SK-N-SH (cell line): ENCODE results near the gene MAP2. TPM values are rescaled to one million over a fixed set of nuclear protein-coding genes. Genes with fewer than 3 reads are reported as not detected.

Experiments used
- CTCF ChIA-PET: fragments of 300-600, 350-600 bp; formaldehyde crosslinking; extraction: SDS; loops from one replicate; lab custom pipeline; 2021; lab: Yijun Ruan, JAX
- POLR2A ChIA-PET: fragments of 350-600 bp; sonication (Branson Sonifier 250); formaldehyde crosslinking; extraction: SDS; loops from one replicate; lab custom pipeline; 2020; ENCODE audit warnings: antibody characterized with exemption, inconsistent platforms; lab: Yijun Ruan, JAX
- DNase-seq: peaks from one replicate; pipeline ENCODE4 v3.0.0; 2012
- H2AFZ ChIP-seq: fragments of 200-600 bp; sonication (generic); 2 replicates; pipeline ENCODE4 v1.8.1; 2016; ENCODE audit warnings: antibody characterized with exemption, mild to moderate bottlenecking, low read depth
- H3F3A ChIP-seq: fragments of 200-600 bp; sonication (generic); replicated peaks from 2 replicates; pipeline ENCODE3; 2016; ENCODE audit warnings: antibody characterized with exemption, mild to moderate bottlenecking; ENCODE audit not compliant: insufficient read depth
- H3K27ac ChIP-seq, 2 experiments: fragments of 200-500 bp in 1 of 2; fragments of 200-600 bp in 1 of 2; sonication (Bioruptor generic) in 1 of 2; sonication (generic), shearing (Covaris generic) in 1 of 2; 2 replicates each; pipeline versions ENCODE4 v1.5.1 to v1.6.1; 2014 to 2016; ENCODE audit warnings: low read depth in 2 of 2, inconsistent platforms in 1 of 2, low read length in 1 of 2, mild to moderate bottlenecking in 1 of 2, mixed read lengths in 1 of 2
- H3K27me3 ChIP-seq: fragments of 200-600 bp; sonication (generic), shearing (Covaris generic); 2 replicates; pipeline ENCODE4 v1.6.1; 2016; ENCODE audit warnings: mixed run types; ENCODE audit not compliant: insufficient read depth
- H3K36me3 ChIP-seq, 2 experiments: fragments of 200-500 bp in 1 of 2; fragments of 200-600 bp in 1 of 2; sonication (Bioruptor generic) in 1 of 2; sonication (generic) in 1 of 2; replicated peaks in 1 of 2; 2 replicates each; pipeline versions ENCODE3 to v1.5.1; 2014 to 2016; ENCODE audit warnings: low read length in 1 of 2, mild to moderate bottlenecking in 1 of 2; ENCODE audit not compliant: insufficient read depth in 2 of 2, control insufficient read depth in 1 of 2
- H3K4me1 ChIP-seq, 2 experiments: fragments of 200-500 bp in 1 of 2; fragments of 200-600 bp in 1 of 2; sonication (Bioruptor generic) in 1 of 2; sonication (generic), shearing (Covaris generic) in 1 of 2; 2 replicates each; pipeline versions ENCODE4 v1.5.1 to v1.6.1; 2014 to 2016; ENCODE audit warnings: low read depth in 1 of 2, low read length in 1 of 2, mixed run types in 1 of 2; ENCODE audit not compliant: insufficient read depth in 2 of 2, control insufficient read depth in 1 of 2
- H3K4me2 ChIP-seq: fragments of 200-600 bp; sonication (generic), shearing (Covaris generic); 2 replicates; pipeline ENCODE4 v1.6.1; 2017; ENCODE audit warnings: mixed run types
- H3K4me3 ChIP-seq, 2 experiments: fragments of 200-500 bp in 1 of 2; fragments of 200-600 bp in 1 of 2; sonication (Bioruptor generic) in 1 of 2; sonication (generic), shearing (Covaris generic) in 1 of 2; 2 replicates each; pipeline versions ENCODE4 v1.5.1 to v1.8.1; 2014 to 2016; ENCODE audit warnings: low read depth in 2 of 2, inconsistent platforms in 1 of 2, low read length in 1 of 2, mild to moderate bottlenecking in 1 of 2, mixed read lengths in 1 of 2, moderate library complexity in 1 of 2
- H3K79me2 ChIP-seq: fragments of 200-600 bp; sonication (generic); 2 replicates; pipeline ENCODE4 v1.8.1; 2017; ENCODE audit warnings: mild to moderate bottlenecking; ENCODE audit not compliant: insufficient read depth
- H3K9ac ChIP-seq: fragments of 200-600 bp; sonication (generic); 2 replicates; pipeline ENCODE4 v1.6.1; 2017; ENCODE audit warnings: mixed run types
- H3K9me2 ChIP-seq: fragments of 200-600 bp; sonication (generic); 2 replicates; pipeline ENCODE4 v1.6.1; 2017; ENCODE audit warnings: mixed run types
- H3K9me3 ChIP-seq: fragments of 200-600 bp; sonication (generic); 2 replicates; pipeline ENCODE4 v1.6.1; 2017; ENCODE audit warnings: mixed run types, mild to moderate bottlenecking, moderate library complexity
- H4K20me1 ChIP-seq: fragments of 200-600 bp; sonication (generic); 2 replicates; pipeline ENCODE4 v1.6.1; 2017; ENCODE audit warnings: mild to moderate bottlenecking, mixed run types; ENCODE audit not compliant: insufficient read depth
- CHD2 ChIP-seq: fragments of 150-350 bp; IDR thresholded peaks from 2 replicates; pipeline ENCODE4 v1.6.1; 2018; ENCODE audit warnings: low read length; ENCODE audit not compliant: partially characterized antibody
- CTCF ChIP-seq: fragments of 200-600 bp; sonication (generic); IDR thresholded peaks from 2 replicates; pipeline ENCODE4 v1.6.1; 2017; ENCODE audit warnings: antibody characterized with exemption, mild to moderate bottlenecking, moderate library complexity
- ELF1 ChIP-seq: IDR thresholded peaks from 2 replicates; pipeline ENCODE4 v1.4.0; 2012
- EZH2phosphoT487 ChIP-seq: fragments of 200-600 bp; sonication (generic); IDR thresholded peaks from 2 replicates; pipeline ENCODE4 v1.6.1; 2017; ENCODE audit warnings: low read depth, mixed run types, mild to moderate bottlenecking, antibody characterized with exemption, moderate library complexity, borderline replicate concordance
- FOSL2 ChIP-seq: IDR thresholded peaks from 2 replicates; pipeline ENCODE4 v1.4.0; 2012; ENCODE audit warnings: low read depth, mild to moderate bottlenecking, moderate library complexity, borderline replicate concordance
- FOXJ3 ChIP-seq: sonication (generic); formaldehyde crosslinking; IDR thresholded peaks from 2 replicates; pipeline ENCODE4 v1.5.1; 2020; ENCODE audit warnings: mild to moderate bottlenecking, missing genetic modification reagents
- FOXM1 ChIP-seq: IDR thresholded peaks from 2 replicates; pipeline ENCODE4 v1.4.0; 2012; ENCODE audit warnings: low read depth, mild to moderate bottlenecking
- GABPA ChIP-seq: IDR thresholded peaks from 2 replicates; pipeline ENCODE4 v1.4.0; 2012; ENCODE audit warnings: low read depth, mild to moderate bottlenecking
- IRF3 ChIP-seq: fragments of 150-350 bp; IDR thresholded peaks from 2 replicates; pipeline ENCODE4 v1.6.1; 2016; ENCODE audit warnings: mild to moderate bottlenecking, low read depth, low read length
- JUND ChIP-seq: IDR thresholded peaks from 2 replicates; pipeline ENCODE4 v1.4.0; 2012
- MEF2A ChIP-seq: IDR thresholded peaks from 2 replicates; pipeline ENCODE4 v1.4.0; 2012; ENCODE audit warnings: low read depth, borderline replicate concordance
- MXI1 ChIP-seq: IDR thresholded peaks from 2 replicates; pipeline ENCODE4 v1.6.1; 2012; ENCODE audit warnings: mild to moderate bottlenecking, low read depth, low read length, improper control_type of control experiment
- NFIC ChIP-seq: IDR thresholded peaks from 2 replicates; pipeline ENCODE4 v1.4.0; 2012; ENCODE audit warnings: borderline replicate concordance
- NRF1 ChIP-seq: IDR thresholded peaks from 2 replicates; pipeline ENCODE4 v1.6.1; 2012; ENCODE audit warnings: low read depth, mild to moderate bottlenecking, low read length
- RCOR1 ChIP-seq: fragments of 150-350 bp; IDR thresholded peaks from 2 replicates; pipeline ENCODE4 v1.6.1; 2017; ENCODE audit warnings: antibody characterized with exemption, low read length
- SMC3 ChIP-seq: IDR thresholded peaks from 2 replicates; pipeline ENCODE4 v1.6.1; 2012; ENCODE audit warnings: low read depth, low read length, improper control_type of control experiment
- TAF1 ChIP-seq: IDR thresholded peaks from 2 replicates; pipeline ENCODE4 v1.6.1; 2012; ENCODE audit warnings: low read depth, mild to moderate bottlenecking, low read length, moderate library complexity, borderline replicate concordance
- TCF12 ChIP-seq: IDR thresholded peaks from 2 replicates; pipeline ENCODE4 v1.4.0; 2012
- USF2 ChIP-seq: fragments of 150-350 bp; IDR thresholded peaks from 2 replicates; pipeline ENCODE4 v1.6.1; 2017; ENCODE audit warnings: antibody characterized with exemption, low read length, low read depth, borderline replicate concordance
- YY1 ChIP-seq: IDR thresholded peaks from 2 replicates; pipeline ENCODE4 v1.4.0; 2012; ENCODE audit warnings: low read depth, mild to moderate bottlenecking
- whole genome bisulfite sequencing: methylation state at CpG from one replicate; pipeline ENCODE4 v1.1.6; 2017; ENCODE audit warnings: low lambda C conversion rate; 5-methylcytosine and 5-hydroxymethylcytosine counted together
- polyA plus RNA-seq, 3 experiments: library from polyadenylated mRNA; depleted of rRNA; stranded (reverse); fragments of >200 nt; gene quantifications; 2 replicates each; pipeline ENCODE4 v1.2.3, GENCODE V29; 2012
- TF ChIP-seq, protein P1 (sequence below): IDR thresholded peaks from 2 replicates; pipeline ENCODE4 v1.4.0; 2012; ENCODE audit warnings: low read depth, borderline replicate concordance

The MAP2 gene
- polyA plus RNA-seq, 1 of the 3 experiments (the other 2 are of a cell fraction): 7.8 TPM

- H3K79me2 ChIP-seq: no peaks in the 10 kb centered on the region
- H3F3A ChIP-seq: no peaks in the 10 kb centered on the region
- no peaks in the 10 kb centered on the region; a peak in 1 of 4 replicates for H3K4me1 ChIP-seq
- H3K4me3 ChIP-seq: no peak overlapping the region
- no peaks in the 10 kb centered on the region for H4K20me1 ChIP-seq
- no peaks in the 10 kb centered on the region for H3K27me3 ChIP-seq
- H3K27ac ChIP-seq: no peak overlapping the region
- 71% methylated on average over 5 of the region's 5 CpGs for WGBS
- no peak overlapping the region for H3K4me2 ChIP-seq
- DNase-seq: no peak
- no peak for TF ChIP-seq EZH2phosphoT487
- no peak for TF ChIP-seq USF2
- no peak for TF ChIP-seq MXI1
- no peak for TF ChIP-seq FOXM1
- no peak for TF ChIP-seq TCF12
- no peak for TF ChIP-seq FOSL2
- no peak for TF ChIP-seq YY1
- TF ChIP-seq NFIC: no peak
- TF ChIP-seq JUND: no peak
- TF ChIP-seq TAF1: no peak
- no peak for TF ChIP-seq MEF2A
- TF ChIP-seq GABPA: no peak
- no peak for TF ChIP-seq IRF3
- TF ChIP-seq, protein P1, sequence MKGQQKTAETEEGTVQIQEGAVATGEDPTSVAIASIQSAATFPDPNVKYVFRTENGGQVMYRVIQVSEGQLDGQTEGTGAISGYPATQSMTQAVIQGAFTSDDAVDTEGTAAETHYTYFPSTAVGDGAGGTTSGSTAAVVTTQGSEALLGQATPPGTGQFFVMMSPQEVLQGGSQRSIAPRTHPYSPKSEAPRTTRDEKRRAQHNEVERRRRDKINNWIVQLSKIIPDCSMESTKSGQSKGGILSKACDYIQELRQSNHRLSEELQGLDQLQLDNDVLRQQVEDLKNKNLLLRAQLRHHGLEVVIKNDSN: no peak
- no peaks in the 10 kb centered on the region for H3K9me3 ChIP-seq
- H2AFZ ChIP-seq: no peak overlapping the region
- H3K9me2 ChIP-seq: no peaks in the 10 kb centered on the region
- ChIA-PET CTCF (interaction anchor here (0.8 to 1.1 kb wide), 2 partner anchors 11 to 23 kb away, joined by 3 read pairs; no protein-coding TSS in a partner anchor), POLR2A (no interaction called here)
- no peaks in the 10 kb centered on the region for H3K36me3 ChIP-seq
- no peak overlapping the region for H3K9ac ChIP-seq
Measured at GRCh38 chr2:209613649-209614305, 189.9 kb downstream of the MAP2 start.

DNA sequence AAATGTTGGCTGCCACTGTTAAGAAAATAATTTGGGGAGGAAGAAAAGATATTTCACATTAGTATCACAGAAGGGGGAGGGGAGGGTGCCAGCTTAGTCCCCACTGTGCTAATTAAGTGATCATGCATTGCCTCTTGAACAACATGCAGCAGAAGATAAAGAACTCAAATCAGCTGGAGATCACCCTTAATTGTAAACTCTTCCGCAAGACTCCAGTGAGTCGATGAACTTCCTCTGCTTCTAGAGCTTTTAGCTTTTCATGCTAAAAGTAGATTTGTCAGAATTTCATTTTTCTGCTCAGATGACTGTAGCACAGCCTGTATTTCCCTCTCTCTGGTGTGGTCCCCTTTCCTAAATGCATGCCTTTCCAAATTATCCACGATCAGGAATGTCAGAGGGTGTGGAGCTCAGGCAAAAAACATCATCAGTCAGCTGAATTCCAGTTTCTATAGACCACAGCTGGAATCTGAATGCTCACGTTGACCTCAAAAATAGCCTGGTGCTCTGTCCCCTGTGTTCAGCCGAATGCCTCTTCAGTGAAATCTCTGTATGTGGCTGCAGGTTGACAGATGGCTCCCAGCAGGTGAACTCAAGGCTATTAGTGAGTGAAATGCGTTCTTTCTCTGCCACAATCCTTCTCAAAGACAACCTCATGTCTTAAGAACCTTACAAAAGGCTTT, 191.0 kb downstream of the MAP2 start:
- no peak overlapping the region for H3K4me2 ChIP-seq
- H3K36me3 ChIP-seq: no peaks in the 10 kb centered on the region
- H3K9me3 ChIP-seq: no peaks in the 10 kb centered on the region
- H3K27ac ChIP-seq: no peak overlapping the region
- no peaks in the 10 kb centered on the region for H3F3A ChIP-seq
- H3K9me2 ChIP-seq: no peaks in the 10 kb centered on the region
- no peaks in the 10 kb centered on the region; a peak in 2 of 4 replicates for H3K4me1 ChIP-seq
- no peaks in the 10 kb centered on the region for H3K79me2 ChIP-seq
- H3K9ac ChIP-seq: no peak overlapping the region
- 76% methylated on average over 6 of the region's 6 CpGs for WGBS
- H3K4me3 ChIP-seq: no peak overlapping the region
- no peak for DNase-seq
- CTCF ChIA-PET: no interaction called here
- H4K20me1 ChIP-seq: no peaks in the 10 kb centered on the region
- no peaks in the 10 kb centered on the region for H3K27me3 ChIP-seq
- POLR2A ChIA-PET: no interaction called here
- no peak overlapping the region for H2AFZ ChIP-seq
- TF ChIP-seq CHD2: no peak
- TF ChIP-seq RCOR1: no peak
- no peak for TF ChIP-seq SMC3
- TF ChIP-seq FOSL2: no peak
- TF ChIP-seq FOXM1: no peak
- TF ChIP-seq MEF2A: no peak
- TF ChIP-seq TCF12: no peak
- no peak for TF ChIP-seq CTCF
- no peak for TF ChIP-seq USF2
- no peak for TF ChIP-seq NRF1
- no peak for TF ChIP-seq FOXJ3
- no peak for TF ChIP-seq ELF1
- TF ChIP-seq YY1: no peak
